Upper lobe of left lung (tissue), 6 donors: Measurements from ENCODE around the gene STX8. TPM values are rescaled to one million over a fixed set of nuclear protein-coding genes. Genes with fewer than 3 reads are reported as not detected.

Experiments used
- ATAC-seq, 2 donors: fragments of 200-7000 bp; cut with Tn5 transposase; one replicate each; pipeline ENCODE4 v1.9.1; 2022; ENCODE audit warnings: mild to moderate bottlenecking in 2 of 2, moderate library complexity in 2 of 2; ENCODE audit not compliant: low FRiP score in 2 of 2
- DNase-seq, 2 donors: peaks; one replicate each; pipeline ENCODE4 v3.0.0-alpha.2; 2019 to 2020
- H3K27ac ChIP-seq, 4 donors: fragments of 200-600 bp; sonication (generic); one replicate each; pipeline ENCODE4 v1.5.1; 2016 to 2019
- H3K27me3 ChIP-seq, 4 donors: fragments of 200-600 bp; sonication (generic); one replicate each; pipeline ENCODE4 v1.5.1; 2017 to 2019
- H3K36me3 ChIP-seq, 4 donors: fragments of 200-600 bp; sonication (generic); one replicate each; pipeline ENCODE4 v1.5.1; 2016 to 2019
- H3K4me1 ChIP-seq, 4 donors: fragments of 200-600 bp; sonication (generic); one replicate each; pipeline ENCODE4 v1.5.1; 2018 to 2019
- H3K4me3 ChIP-seq, 4 donors: fragments of 200-600 bp; sonication (generic); one replicate each; pipeline ENCODE4 v1.5.1; 2017 to 2019; ENCODE audit warnings: mild to moderate bottlenecking in 2 of 4, moderate library complexity in 1 of 4
- H3K9me3 ChIP-seq, 4 donors: fragments of 200-600 bp; sonication (generic); one replicate each; pipeline ENCODE4 v1.5.1; 2018 to 2019
- CTCF ChIP-seq, 6 experiments: fragments of 450-650 bp in 4 of 6; fragments of 200-600 bp in 2 of 6; sonication (generic) in 2 of 6; IDR thresholded peaks; one replicate each; pipeline ENCODE4 v1.5.1; 2016 to 2019; ENCODE audit warnings: antibody characterized with exemption in 6 of 6
- EP300 ChIP-seq, 4 donors: sonication (generic); formaldehyde crosslinking; IDR thresholded peaks; one replicate each; pipeline ENCODE4 v1.5.1; 2017; ENCODE audit warnings: antibody characterized with exemption in 4 of 4, control low read depth in 2 of 4
- POLR2A ChIP-seq, 4 donors: fragments of 450-650 bp; IDR thresholded peaks; one replicate each; pipeline ENCODE4 v1.5.1; 2016 to 2017; ENCODE audit warnings: antibody characterized with exemption in 4 of 4, mild to moderate bottlenecking in 2 of 4
- POLR2AphosphoS5 ChIP-seq, 2 donors: sonication (generic); formaldehyde crosslinking; IDR thresholded peaks; one replicate each; pipeline ENCODE4 v1.5.1; 2017; ENCODE audit warnings: antibody characterized with exemption in 2 of 2
- WGBS, 2 donors: methylation state at CpG; one replicate each; pipeline ENCODE4 v1.1.5; 2017 to 2018; 5-methylcytosine and 5-hydroxymethylcytosine counted together
- total RNA-seq, 6 donors: library from RNA; depleted of rRNA in 4 of 6; stranded (reverse); fragments of >200 nt in 4 of 6; gene quantifications; one replicate each; pipeline versions ENCODE4 v1.1.0 to v1.2.1, GENCODE V29; 2016 to 2021
- donor health status: DM: no; HTN: no; CAD: no; lungs with moderate emphysema.
- donor health status: DM: no; HTN: yes; CAD: no; lungs with severe emphysema.

The STX8 gene
- total RNA-seq, 6 donors from 2014 or later = 39.2 to 138 (median 52.3) TPM

DNA sequence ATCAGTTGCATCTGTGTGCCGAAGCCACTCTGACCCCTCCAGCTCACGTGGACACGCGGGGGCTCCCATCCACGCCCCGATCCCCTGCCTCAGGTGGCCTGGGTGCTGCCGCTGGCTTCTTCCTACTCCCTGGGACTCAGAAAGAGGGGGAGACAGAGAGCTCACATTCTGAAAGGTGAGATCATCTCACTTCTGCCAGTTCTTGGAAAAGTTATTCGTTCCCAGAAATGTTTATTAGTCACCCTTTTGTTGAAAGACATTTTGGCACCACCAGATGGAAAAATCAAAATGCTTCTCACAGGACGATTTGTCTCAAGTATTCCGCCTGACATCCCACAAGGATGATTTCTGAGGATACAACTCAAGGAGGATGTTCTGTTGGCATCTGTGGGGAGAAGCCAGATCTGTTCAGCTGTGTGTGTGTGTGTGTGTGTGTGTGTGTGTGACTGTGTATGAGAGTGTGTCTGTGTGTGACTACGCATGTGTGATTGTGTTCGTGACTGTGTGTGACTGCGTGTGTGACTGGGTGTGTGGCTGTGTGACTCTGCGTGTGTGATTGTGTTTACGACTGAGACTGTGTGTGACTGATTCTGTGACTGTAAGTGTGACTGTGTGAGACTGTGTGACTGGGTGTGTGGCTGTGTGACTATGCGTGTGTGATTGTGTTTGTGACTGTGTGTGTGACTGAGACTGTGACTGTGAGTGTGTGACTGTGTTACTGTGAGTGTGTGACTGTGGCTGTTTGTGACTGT is 347.0 kb downstream of the STX8 start:
- H3K9me3 ChIP-seq = no peaks in the 10 kb centered on the region
- H3K36me3 ChIP-seq = no peaks in the 10 kb centered on the region
- peak in 1 of 2 donors; percentile 40 for ATAC-seq
- no peak overlapping the region for H3K4me3 ChIP-seq
- H3K27me3 ChIP-seq = peaks cover 0 to 3% (median 0%) of the 10 kb centered on the region in 4 donors
- 59 to 72% methylated on average over 15 to 16 of the region's 16 CpGs for WGBS, 2 donors
- TF ChIP-seq CTCF (IDR thresholded peaks at IDR 0.05) = no peak
- no peak for TF ChIP-seq POLR2A (IDR thresholded peaks at IDR 0.05)
- TF ChIP-seq EP300 (IDR thresholded peaks at IDR 0.05) = no peak
- no peak for TF ChIP-seq POLR2AphosphoS5 (IDR thresholded peaks at IDR 0.05)
- H3K27ac ChIP-seq = no peak overlapping the region
- no peak for DNase-seq
- no peaks in the 10 kb centered on the region for H3K4me1 ChIP-seq

DNA sequence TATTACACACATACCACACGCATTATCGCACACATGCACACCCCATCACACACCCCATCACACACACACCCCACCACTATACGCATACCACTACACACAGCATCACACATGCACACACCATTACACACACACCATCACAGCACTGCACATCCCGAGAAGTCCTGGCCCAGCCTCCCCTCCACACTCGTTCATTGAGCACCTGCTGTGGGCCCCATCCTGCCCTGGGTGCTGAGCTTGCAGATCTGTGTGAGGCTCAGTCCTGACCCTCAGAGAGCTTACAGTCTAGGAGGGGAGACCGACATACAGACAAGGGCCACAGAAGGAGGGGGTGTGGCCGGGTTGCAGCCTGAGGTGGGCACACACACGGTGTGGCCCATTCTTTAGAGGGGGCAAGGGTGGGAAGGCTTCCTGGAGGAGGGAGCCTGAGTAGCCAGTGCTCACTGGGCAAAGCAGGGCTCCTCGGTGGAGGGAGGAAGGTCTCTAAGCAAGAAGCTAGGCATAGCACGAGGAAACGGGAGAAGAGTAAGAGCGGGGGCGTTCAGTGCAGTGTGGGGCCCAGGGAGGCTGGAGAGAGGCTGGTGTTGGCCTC is 347.7 kb downstream of the STX8 start:
- peaks cover 0 to 3% (median 0%) of the 10 kb centered on the region in 4 donors for H3K27me3 ChIP-seq
- H3K9me3 ChIP-seq = no peaks in the 10 kb centered on the region
- DNase-seq (no peak), ATAC-seq (no peak)
- TF ChIP-seq EP300 (IDR thresholded peaks at IDR 0.05) (no peak), CTCF (IDR thresholded peaks at IDR 0.05) (no peak), POLR2AphosphoS5 (IDR thresholded peaks at IDR 0.05) (no peak), POLR2A (IDR thresholded peaks at IDR 0.05) (no peak)
- no peaks in the 10 kb centered on the region for H3K4me1 ChIP-seq
- no peak overlapping the region for H3K4me3 ChIP-seq
- no peaks in the 10 kb centered on the region for H3K36me3 ChIP-seq
- no peak overlapping the region for H3K27ac ChIP-seq
- 80 to 82% methylated on average over 12 to 13 of the region's 13 CpGs for WGBS, 2 donors

- WGBS, 2 donors = 55 to 58% methylated on average over 7 to 14 of the region's 14 CpGs
- Histone ChIP-seq H3K27ac (no peak overlapping the region), H3K27me3 (no peaks in the 10 kb centered on the region), H3K4me1 (no peaks in the 10 kb centered on the region), H3K36me3 (no peaks in the 10 kb centered on the region), H3K4me3 (no peak overlapping the region), H3K9me3 (no peaks in the 10 kb centered on the region)
- ATAC-seq (no peak), DNase-seq (no peak)
- TF ChIP-seq EP300 (IDR thresholded peaks at IDR 0.05) (no peak), POLR2AphosphoS5 (IDR thresholded peaks at IDR 0.05) (no peak), POLR2A (IDR thresholded peaks at IDR 0.05) (no peak), CTCF (IDR thresholded peaks at IDR 0.05) (no peak)
Observed at GRCh38 chr17:9226794-9227135, 348.9 kb downstream of the STX8 start.

GRCh38 chr17:9226130-9226793 is 349.4 kb downstream of the STX8 start:
- DNase-seq (no peak), ATAC-seq (no peak)
- Histone ChIP-seq H3K27ac (no peak overlapping the region), H3K36me3 (no peaks in the 10 kb centered on the region), H3K27me3 (no peaks in the 10 kb centered on the region), H3K9me3 (no peaks in the 10 kb centered on the region), H3K4me3 (no peak overlapping the region), H3K4me1 (no peaks in the 10 kb centered on the region)
- WGBS, 2 donors = 83 to 84% methylated on average over 24 to 26 of the region's 34 CpGs
- TF ChIP-seq POLR2A (IDR thresholded peaks at IDR 0.05) = no peak
- TF ChIP-seq POLR2AphosphoS5 (IDR thresholded peaks at IDR 0.05) = no peak
- TF ChIP-seq CTCF (IDR thresholded peaks at IDR 0.05) = no peak
- TF ChIP-seq EP300 (IDR thresholded peaks at IDR 0.05) = no peak
